ENCODE measurements around the gene ENO2.

The ENO2 gene

DNA sequence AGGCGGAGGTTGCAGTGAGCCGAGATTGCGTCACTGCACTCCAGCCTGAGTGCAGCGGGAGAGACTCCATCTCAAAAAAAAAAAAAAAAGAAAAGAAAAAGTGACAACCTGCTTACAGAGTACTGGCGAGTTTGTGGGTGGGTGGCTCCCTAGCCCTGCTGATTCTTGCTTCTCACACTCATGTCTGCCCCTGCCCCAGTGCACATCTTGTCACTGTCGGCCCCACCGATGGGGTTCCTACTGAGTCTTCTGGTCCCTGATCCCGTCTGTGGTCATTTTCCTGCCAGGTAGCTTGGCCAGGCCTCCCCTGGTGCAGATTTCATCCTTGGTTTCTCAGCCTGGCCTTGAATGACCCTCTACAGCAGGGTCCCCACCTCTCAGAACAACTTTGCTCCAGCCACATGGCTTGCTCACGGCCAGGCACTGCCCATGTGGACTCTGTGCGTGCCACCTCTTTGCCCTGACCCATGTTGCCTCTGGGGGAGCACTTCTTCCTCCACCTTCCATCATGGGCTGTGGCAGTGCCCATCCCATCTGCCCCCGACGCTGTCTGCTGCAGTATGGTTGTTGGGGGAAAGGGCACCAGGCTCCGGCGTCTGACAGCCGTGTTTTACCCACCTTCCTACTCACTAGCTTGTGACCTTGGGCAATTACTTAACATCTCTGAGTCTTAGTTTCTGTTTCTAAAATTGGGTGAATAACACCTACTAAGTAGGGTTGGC, 34.7 kb downstream of the ENO2 start:
- DNase-seq (ENCODE audit: low spot score) = no peak
- no peak for FAIRE-seq

DNA sequence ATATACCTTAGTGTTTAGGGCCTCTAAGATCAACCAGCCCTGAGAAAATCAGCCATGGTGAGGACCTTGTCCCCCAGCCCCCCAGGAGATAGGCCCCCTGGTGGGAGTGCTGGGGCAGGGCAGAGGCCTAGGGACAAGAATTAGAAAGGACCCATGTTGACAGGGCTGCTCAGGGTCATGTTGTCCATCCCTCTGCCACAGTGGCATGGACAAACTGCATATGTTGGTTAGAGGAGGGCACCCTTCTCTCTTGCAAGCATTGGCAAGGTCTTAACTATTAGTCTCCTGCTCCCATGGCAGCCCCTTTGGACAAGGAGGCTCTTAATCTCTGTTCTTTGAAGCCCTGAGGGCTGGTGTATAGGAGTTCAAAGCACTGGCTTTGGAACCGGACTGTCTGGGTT, 36.0 kb downstream of the ENO2 start:
- FAIRE-seq = no peak
- no peak for DNase-seq (ENCODE audit: low spot score)

DNA sequence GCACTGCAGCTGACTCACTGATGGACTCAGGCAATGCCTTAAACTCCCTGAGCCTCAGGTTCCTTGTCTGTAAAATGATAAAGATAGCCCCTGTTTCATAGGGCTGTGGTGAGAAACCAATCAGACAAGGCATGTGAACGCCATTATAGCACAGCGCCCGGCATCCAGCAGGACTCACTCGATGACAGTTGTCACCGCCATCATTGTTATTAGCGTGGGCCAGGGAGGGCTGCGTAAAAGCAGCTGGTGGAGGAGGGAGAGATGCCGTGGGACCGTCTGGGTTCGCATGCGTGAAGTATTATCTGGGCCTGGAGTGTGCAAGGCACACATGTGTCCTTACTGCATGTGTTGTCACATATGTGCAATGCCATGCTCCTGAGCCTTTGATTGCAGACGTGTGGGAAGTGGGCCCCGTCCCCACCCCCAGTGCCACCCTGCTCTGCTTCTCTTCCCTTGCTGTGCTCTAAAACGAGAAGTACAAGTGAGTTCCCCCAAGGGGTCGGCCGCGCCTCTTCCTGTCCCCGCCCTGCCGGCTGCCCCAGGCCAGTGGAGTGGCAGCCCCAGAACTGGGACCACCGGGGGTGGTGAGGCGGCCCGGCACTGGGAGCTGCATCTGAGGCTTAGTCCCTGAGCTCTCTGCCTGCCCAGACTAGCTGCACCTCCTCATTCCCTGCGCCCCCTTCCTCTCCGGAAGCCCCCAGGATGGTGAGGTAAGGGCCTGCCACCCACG, 36.6 kb downstream of the ENO2 start, which contains the start of gene PTPN6:
Gene PTPN6 (plus strand): TSS at position 546 of the 730 bp plus-strand sequence. CDS start 157 bp downstream, at position 703.
- no peak for FAIRE-seq
- DNase-seq (ENCODE audit: low spot score) = no peak

DNA sequence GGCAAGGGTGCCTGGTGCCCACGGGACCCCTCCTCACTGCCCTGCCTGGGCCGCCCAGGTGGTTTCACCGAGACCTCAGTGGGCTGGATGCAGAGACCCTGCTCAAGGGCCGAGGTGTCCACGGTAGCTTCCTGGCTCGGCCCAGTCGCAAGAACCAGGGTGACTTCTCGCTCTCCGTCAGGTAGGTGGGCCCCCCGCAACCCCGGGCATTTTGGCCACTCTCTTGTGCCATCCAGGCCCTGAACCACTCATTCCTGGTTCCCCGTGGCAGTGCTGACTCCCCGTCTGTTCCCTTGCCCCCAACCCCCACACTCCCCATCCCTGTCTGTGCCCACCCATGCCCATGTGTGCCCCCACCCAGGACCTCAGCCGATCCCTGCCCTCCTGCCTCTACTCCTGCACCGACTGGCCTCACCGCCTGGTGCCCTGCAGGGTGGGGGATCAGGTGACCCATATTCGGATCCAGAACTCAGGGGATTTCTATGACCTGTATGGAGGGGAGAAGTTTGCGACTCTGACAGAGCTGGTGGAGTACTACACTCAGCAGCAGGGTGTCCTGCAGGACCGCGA, 37.3 kb downstream of the ENO2 start:
- DNase-seq (ENCODE audit: low spot score) = no peak
- FAIRE-seq = no peak

DNA sequence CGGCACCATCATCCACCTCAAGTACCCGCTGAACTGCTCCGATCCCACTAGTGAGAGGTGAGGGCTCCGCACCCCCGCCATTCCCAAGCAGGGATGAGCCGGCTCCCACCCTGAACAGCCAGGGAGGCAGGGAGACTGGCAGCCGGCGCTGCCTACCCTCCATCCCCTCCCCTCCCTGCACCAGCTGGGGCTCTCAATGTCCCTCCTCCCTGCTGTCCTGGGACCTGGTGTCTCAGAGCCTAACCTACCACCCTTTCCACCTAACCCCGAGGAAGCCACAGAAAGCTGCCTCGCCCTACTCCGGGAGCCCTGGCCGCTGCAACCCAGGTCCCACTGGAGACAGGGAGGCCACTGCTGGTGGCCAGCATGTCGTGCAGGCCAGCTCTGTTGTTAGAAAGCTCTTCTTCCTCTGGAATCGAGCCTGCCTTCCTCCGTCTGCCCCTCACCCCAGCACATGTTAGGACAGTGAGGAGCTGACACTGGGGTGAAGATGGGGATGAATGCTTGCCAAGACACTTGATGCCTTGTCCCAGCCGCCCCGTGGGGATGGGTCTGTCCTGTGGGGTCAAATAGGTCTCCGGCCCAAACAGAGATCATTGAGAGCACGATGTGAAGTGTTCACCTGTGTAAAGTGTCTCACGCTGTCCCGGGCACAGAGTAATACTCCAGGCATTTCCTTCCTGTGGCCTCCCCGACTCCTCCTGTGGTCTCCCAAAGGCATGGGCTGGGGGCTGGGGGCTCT, 37.9 kb downstream of the ENO2 start:
- FAIRE-seq = no peak
- no peak for DNase-seq (ENCODE audit: low spot score)

DNA sequence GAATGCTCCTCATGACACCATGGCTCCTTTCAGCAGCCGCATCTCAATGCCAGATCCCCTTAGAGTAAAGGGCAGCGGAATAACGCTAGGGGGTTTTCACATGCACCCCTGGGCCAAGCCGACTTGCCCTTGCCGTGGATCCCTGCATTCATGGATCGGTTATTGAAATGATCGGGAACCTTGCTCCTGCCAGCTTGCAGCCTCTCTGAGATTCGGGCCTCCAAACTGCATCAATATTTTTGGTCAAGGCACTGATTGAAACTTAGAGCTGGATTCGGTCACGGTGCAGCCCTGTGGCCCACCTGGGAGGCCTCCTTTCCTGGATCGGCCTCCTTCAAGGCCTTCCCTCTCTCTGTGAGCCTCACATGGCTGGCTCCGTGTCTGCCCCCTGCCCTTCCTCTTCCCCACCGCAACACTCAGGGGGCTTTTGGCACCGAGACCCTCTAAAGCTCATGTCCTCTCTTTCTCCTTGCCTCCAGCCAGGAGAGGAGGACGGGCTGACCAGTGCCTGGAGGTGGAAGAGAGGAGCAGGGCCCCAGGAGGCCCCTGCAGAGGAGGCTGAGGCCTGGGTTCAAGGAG, 38.6 kb downstream of the ENO2 start:
- no peak for DNase-seq (ENCODE audit: low spot score)
- no peak for FAIRE-seq

DNA sequence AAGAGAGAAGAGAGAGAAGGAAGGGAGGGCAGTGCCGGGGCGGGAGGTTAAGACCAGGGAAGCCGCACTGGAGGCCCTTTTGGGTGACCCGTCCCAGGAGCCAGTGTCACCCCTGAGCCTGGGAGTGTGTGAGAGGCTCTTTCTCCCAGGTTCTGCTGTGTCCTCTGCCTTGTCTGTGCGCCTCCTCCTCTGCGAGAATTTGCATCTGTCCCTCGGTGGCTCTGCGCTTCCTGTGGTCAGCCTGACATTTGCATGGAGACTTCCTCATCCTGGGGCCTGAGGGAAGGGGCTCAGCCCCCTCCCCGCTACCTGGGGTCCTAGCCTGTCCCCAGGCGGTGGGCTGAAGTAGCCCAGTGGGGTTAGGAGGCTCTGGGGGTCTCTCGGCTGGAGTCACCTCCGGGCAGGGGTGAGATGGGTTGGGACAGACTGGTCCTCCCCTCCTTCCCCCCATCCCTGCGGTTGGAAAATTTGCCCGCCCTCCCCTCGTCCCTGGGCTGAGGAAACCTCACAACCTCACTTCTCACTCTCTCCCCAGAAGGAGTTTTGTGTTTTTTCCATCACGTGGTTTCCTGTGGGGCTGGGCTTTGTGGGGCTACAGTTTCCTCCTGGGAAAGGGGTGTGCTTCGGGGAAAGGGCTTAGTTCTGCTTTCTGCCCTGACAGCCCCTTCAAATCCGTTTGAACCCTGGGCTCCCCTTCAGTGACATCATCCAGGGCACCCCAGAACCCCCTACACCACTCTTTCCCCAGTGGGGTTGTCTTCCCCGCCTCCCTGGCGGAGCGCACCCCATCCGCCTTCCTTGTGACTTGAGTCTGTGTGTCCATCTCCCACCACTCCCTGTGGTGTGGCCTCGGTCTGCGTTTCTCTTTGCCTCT, 39.3 kb downstream of the ENO2 start:
- FAIRE-seq (no peak), DNase-seq (ENCODE audit: low spot score) (no peak)

DNA sequence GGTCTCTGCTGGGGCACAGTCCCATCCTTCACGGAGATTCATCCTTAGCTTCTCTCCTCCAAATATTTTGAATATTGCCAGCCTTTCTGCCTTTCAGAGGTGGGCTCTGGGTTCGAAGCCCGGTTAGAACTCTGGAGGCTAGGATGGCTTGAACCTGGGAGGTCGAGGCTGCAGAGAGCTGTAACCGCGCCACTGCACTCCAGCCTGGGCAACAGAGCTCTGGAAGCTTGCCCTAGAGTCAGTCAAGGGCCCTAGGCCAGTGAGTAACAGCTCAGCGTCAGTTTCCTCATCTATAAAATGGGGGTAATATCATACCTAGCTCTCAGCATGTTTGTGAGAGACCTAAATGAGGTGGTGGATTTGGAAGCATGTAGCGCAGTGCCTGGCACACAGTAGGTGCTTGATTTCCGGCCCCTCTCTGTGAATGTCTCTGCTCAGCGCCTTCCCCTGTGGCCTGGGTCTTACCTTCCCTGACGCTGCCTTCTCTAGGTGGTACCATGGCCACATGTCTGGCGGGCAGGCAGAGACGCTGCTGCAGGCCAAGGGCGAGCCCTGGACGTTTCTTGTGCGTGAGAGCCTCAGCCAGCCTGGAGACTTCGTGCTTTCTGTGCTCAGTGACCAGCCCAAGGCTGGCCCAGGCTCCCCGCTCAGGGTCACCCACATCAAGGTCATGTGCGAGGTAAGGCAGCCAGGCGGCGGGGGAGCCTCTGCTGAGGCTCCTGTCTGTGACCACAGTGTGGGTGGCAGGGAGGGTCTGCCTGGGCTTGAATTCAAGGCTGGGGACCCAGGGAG, 40.1 kb downstream of the ENO2 start:
- DNase-seq (ENCODE audit: low spot score) = no peak

DNA sequence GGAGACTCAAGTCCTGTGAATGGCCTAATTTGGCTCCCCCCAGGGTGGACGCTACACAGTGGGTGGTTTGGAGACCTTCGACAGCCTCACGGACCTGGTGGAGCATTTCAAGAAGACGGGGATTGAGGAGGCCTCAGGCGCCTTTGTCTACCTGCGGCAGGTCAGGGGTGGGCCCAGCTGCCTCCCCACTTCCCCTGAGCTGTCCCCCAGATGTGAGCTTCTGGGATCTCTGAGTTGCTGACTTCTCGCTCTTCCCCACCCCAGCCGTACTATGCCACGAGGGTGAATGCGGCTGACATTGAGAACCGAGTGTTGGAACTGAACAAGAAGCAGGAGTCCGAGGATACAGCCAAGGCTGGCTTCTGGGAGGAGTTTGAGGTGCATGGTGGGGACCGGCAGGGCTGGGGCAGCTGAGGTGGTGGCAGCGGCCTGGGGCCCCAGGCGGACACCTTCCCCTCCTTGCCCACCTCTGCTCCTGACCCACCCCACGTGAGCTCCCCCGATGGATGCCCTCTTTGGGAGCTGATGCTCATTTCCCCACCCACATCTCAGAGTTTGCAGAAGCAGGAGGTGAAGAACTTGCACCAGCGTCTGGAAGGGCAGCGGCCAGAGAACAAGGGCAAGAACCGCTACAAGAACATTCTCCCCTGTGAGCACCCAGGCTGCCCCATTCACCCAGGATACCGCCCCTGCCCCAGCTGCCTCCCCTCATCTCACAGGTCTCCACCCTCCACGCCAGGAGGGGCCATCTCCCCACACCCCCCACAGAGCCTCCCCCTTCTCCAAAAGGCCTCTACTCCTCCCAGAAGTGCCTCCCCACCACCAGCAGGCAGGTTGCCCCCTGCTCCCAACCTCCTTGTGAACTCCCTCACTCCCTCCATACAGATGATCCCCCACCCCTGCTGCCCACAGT, 41.0 kb downstream of the ENO2 start:
- DNase-seq (ENCODE audit: low spot score) (no peak), FAIRE-seq (no peak)

More for the DNA sequence above, 40.1 kb downstream of the ENO2 start:
- FAIRE-seq = no peak

DNA sequence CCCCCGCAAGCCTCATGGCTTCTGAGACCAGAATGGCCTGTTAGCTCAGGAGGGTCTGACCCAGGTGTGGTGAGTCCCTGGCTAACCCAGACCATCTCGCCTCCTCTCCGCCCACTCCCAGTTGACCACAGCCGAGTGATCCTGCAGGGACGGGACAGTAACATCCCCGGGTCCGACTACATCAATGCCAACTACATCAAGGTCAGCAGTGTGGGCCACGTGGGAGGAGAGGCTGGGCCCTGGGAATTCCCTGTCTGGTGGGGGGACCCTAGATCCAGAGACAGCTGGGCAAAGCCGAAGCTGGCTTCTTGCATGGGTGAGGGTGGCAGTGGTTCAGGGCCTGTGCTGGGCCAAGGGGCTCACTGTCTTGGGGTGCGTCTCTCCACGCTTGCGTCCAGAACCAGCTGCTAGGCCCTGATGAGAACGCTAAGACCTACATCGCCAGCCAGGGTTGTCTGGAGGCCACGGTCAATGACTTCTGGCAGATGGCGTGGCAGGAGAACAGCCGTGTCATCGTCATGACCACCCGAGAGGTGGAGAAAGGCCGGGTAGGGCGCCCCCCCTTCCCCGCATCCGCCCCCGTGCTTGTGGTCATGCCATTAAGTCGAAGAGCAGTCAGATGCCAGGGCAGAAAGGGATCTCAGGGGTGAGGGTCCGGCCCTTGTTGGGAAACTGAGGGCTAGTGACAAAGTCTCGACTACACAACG, 41.8 kb downstream of the ENO2 start:
- no peak for DNase-seq (ENCODE audit: low spot score)
- no peak for FAIRE-seq

DNA sequence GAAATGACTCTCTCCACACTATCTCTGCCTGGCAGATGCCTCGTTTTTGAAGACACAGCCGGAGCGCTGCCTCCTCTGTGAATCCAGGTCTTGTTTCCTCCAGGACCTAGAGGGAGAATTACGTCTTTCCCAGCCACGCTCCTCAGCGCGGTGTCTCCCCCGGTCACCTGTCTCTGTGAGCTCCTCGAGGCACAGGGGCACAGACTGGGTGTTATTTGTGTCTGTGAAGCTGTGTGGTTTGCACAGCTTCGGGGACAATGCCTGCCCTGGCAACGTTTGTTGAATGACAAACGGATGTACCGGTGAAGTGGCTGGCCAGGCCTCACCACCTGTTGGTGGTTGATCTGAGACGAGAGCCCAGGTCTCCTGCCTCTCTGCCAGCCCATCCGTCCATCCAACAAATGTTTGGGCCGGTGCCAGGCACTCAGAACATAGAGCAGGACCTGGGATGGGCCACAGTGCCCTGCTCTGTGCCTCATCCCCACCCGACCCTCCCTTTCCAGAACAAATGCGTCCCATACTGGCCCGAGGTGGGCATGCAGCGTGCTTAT, 42.8 kb downstream of the ENO2 start:
- FAIRE-seq (no peak), DNase-seq (ENCODE audit: low spot score) (no peak)

DNA sequence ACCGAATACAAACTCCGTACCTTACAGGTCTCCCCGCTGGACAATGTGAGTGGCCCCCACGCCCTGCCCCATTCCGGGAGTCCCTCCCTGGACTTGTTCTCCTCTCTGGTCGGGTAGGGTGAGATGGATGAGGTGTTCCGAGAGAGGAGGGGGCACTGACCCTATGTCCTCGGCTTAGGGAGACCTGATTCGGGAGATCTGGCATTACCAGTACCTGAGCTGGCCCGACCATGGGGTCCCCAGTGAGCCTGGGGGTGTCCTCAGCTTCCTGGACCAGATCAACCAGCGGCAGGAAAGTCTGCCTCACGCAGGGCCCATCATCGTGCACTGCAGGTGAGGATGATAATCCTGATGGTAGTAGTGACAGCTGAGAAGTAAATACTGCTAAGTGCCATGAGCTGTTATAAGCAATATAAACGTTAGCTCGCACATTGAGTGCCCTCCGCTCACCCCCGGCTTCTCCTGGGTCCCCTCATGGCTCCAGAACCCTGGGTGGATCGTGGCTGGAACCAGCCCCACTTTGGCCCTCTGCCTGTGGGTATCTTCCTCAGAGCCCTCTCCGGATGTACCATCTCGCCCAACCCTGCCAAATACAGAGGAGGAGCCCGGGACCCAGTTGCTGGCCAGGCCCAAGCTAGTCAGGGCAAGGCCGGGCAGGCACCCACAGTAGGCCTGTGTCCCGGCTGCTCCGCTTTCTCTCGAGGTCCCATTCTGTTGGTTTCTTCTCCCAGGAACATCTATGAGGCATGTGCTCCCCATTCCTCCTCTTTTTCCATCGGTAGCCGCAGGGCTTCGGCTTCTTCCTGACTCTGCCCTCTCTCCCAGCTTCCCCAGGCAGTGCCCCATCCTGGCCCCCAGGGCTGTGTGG, 43.6 kb downstream of the ENO2 start:
- no peak for DNase-seq (ENCODE audit: low spot score)
- FAIRE-seq = no peak

DNA sequence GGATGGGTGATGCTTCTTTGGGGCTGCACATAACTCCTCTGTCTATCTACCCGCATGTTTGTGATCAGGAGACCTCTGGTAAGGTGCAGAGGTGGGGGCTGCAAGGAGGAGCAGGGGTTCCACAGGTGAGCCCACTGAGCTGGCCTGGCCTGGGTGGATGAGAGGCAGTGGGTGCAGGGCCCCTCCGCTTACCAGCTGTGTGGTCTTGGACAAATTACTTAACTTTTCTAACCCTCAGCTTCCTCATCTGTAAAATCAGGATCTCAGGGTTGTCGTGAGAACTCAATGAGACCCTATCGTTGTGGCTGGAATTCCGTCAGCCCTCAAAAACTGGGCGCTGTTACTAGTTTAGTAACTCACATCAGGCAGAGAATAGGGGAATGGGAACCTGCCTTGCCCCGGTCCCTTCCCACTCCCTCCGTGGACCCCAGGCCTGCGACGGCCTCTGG, 44.3 kb downstream of the ENO2 start:
- no peak for FAIRE-seq
- DNase-seq (ENCODE audit: low spot score) = no peak

DNA sequence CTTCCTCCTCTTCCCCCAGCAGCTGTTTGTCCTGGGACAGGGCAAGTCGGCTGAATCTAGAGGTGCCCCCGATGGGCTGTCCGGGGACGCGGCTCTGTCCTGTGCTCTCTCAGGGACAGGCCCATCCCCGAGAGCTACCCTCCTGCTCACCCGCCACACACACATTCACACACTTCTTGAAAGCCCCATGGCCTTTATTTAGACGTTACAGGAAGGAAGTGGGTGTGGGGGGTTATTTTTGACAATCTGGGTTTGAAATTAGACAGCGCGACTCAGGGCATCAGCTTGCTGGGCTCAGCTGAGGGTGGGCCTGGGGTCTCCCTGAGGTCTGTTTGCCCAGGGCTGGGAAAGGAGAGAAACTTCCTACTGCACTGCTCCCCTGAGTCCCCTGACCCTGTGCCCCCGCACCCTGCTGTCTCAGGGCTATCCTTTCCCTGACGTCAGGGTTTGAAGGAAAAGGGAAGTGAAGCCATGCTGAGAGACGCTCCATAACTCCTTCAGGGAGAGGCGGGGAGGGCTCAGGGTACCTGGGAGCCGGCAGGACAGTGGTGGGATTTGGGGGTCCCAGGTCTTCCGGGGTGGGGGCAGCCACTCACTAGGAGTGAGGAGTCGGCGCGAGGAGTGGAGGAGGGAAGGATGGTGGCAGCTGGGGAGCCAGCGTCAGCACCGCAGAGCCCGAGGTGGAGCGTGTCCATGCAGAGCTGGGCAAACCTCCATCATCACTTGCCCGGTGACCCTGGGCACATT, 44.9 kb downstream of the ENO2 start:
- no peak for FAIRE-seq
- no peak for DNase-seq (ENCODE audit: low spot score)

DNA sequence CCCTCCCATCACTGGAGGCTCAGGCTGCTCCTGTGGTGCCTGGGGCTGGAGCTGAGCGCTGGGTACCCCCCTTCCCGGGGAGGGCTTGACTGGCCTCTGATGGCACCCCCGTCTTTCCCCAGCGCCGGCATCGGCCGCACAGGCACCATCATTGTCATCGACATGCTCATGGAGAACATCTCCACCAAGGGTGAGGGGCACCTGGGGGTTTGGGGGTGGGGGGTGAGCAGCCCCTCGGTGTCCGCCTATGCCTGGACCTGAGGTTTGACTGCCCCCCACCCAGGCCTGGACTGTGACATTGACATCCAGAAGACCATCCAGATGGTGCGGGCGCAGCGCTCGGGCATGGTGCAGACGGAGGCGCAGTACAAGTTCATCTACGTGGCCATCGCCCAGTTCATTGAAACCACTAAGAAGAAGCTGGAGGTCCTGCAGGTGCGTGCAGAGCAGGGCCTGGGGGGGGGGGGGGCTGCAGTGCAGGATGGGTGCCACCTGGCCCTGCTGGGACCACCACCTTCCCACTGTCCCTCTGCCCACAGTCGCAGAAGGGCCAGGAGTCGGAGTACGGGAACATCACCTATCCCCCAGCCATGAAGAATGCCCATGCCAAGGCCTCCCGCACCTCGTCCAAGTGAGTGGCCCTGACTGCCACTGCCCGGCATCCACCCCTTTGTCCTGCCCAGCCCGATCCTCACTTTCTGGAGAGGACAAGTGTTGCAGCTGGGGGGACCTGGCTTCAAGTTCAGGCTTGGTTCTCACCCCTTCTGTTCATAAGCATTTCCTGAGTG, 45.6 kb downstream of the ENO2 start:
- FAIRE-seq = no peak
- no peak for DNase-seq (ENCODE audit: low spot score)
